ENCODE results near the gene XPR1. TPM values are rescaled to one million over a fixed set of nuclear protein-coding genes. Genes with fewer than 3 reads are reported as not detected.

Gene XPR1
- total and polyA plus RNA-seq, 2 of the 8 experiments (the other 6 are each of a cell fraction or from before 2014, with no cell fraction given): 28.6 to 43.9 TPM

DNA sequence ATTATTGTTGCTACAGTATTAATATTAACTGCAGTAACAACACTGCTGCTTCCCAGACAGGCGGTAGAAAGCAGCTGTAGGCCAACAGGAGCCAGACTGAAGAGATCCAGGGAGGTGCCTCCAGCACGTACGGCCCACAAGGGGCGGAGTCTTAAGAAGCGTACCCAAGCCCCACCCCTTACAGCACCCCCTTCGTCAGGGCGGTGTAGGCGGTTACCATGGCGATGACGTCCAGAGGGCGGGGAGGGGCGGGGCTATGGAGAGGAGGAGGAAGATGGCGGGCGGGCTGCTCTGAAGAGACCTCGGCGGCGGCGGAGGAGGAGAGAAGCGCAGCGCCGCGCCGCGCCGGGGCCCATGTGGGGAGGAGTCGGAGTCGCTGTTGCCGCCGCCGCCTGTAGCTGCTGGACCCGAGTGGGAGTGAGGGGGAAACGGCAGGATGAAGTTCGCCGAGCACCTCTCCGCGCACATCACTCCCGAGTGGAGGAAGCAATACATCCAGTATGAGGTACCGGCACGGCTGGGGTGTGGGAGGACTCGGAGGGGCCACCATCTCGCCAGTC, at the start of gene XPR1 (continued):
- TF ChIP-seq SIX5 (IDR thresholded peaks at IDR 0.05; ENCODE audit: low read depth, low read length) (no peak), EGR1 (IDR thresholded peaks at IDR 0.05; ENCODE audit: borderline replicate concordance, low read depth, low read length) (no peak), SP4 (IDR thresholded peaks at IDR 0.05; ENCODE audit: low read length) (no peak; the same call in 1 of the 2 replicates), SIRT6 (IDR thresholded peaks at IDR 0.05; ENCODE audit: low read length) (no peak), BCL11A (IDR thresholded peaks at IDR 0.05; ENCODE audit: low read depth in 2 of 2, low read length in 2 of 2) (no peak), PHF8 (conservative IDR thresholded peaks at IDR 0.05; ENCODE audit: low read depth, low read length) (peak; percentile 89), YY1 (IDR thresholded peaks at IDR 0.05; ENCODE audit: low read depth, low read length) (peak; percentile 84), GTF2F1 (IDR thresholded peaks at IDR 0.05; ENCODE audit: borderline replicate concordance, low read depth, low read length) (no peak), HDAC2 (IDR thresholded peaks at IDR 0.05; ENCODE audit: borderline replicate concordance in 1 of 2, low read depth in 2 of 2, low read length in 2 of 2) (no peak), RNF2 (IDR thresholded peaks at IDR 0.05; ENCODE audit: borderline replicate concordance, low read depth, low read length, missing control alignments, poor library complexity, severe bottlenecking) (no peak), BACH1 (IDR thresholded peaks at IDR 0.05; ENCODE audit: low read length) (no peak), SUZ12 (IDR thresholded peaks at IDR 0.05; ENCODE audit: low read length) (no peak)

Measured in H1 (cell line).